Stimulated activated CD4-positive, alpha-beta T cell treated with anti-CD3 and anti-CD28 coated beads, Interleukin-1b, Interleukin-23, amount 100 ng/mL, for 24 hours (primary cell): ENCODE data around the gene TIGAR.

Source experiments
- DNase-seq, 4 experiments: peaks; one replicate each; pipeline ENCODE4 v3.0.0-alpha.2; 2020; ENCODE audit warnings: low read depth in 4 of 4, low spot score in 1 of 4

Gene TIGAR

DNA sequence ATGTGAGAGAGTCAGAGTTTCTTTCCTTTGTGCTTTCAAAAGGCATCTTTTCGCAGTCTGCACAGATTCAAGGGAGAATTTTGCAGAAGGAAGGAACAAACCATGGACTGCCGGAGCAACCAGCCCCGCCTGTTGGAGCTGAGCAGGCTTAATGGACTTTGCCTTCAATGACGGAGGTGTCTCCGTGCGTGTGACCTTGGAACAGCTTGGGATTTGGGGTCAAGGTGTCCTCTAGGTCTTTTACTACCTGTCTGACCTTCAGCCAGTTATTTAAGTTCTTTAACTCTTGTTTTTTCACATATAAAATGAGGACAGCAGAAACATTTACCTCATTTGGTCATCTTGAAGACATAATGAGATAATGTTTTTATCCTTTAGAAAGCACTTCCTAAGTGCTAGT, 54.4 kb downstream of the TIGAR start:
- DNase-seq: no peak

DNA sequence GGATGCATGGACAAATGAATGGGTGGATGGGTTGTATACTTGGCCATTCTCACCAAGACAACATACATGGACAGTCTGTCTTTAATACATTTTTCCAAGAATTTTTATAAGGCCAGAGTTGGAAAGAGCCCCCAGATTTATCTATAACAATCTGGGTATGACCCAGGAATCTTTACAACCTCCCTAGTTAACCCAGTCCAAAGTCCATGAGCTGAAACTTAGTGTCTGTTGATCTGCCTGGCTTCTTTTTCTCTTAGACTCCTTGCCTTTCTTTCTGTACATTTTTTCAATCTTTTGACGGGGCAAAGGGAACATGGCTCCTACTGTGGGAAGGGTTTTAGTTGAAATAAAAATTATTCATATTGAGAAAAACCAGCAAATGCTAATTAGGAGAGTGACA, 57.8 kb downstream of the TIGAR start:
- DNase-seq: no peak

- DNase-seq: no peak
Observed at GRCh38 chr12:4379405-4379804, 58.4 kb downstream of the TIGAR start, which contains the start of gene FGF23. TSS of gene FGF23 (minus strand) at chr12:4379712. CDS start at chr12:4379582, 130 bp downstream.

GRCh38 chr12:4380332-4380731, 59.3 kb downstream of the TIGAR start:
- no peak for DNase-seq

DNA sequence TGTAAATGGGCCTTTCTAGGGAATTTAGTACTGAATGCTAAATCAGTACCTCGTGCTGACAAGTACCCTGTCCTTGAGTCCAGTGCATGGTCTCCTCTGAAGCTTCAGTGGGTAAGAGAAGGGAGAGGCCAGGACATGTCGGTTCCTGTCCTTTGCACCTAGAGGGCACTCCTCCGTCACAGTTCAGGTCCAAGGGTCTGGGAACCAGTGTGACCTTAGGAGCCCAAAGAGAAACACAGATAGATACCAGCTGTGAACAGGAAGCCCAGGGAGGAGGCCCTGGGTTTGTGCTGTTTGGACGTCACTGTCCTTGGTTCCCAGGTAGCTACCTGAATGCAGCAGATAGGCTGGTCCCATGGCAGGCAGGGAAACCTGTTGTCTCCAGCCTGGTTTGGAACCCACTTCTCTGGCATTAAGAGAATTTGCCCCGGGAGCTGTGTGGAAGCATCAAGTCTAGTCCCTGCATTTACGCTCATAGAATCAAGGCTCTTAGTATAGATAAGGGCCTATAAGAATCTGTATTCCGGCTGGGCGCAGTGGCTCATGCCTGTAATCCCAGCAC, 62.4 kb downstream of the TIGAR start:
- DNase-seq: no peak

GRCh38 chr12:4386801-4387200, 65.8 kb downstream of the TIGAR start:
- no peak for DNase-seq

- DNase-seq: no peak
Observed at GRCh38 chr12:4387607-4388006, 66.6 kb downstream of the TIGAR start.

GRCh38 chr12:4388032-4388431, 67.0 kb downstream of the TIGAR start:
- DNase-seq: no peak

GRCh38 chr12:4388662-4389061, 67.6 kb downstream of the TIGAR start:
- no peak for DNase-seq

DNA sequence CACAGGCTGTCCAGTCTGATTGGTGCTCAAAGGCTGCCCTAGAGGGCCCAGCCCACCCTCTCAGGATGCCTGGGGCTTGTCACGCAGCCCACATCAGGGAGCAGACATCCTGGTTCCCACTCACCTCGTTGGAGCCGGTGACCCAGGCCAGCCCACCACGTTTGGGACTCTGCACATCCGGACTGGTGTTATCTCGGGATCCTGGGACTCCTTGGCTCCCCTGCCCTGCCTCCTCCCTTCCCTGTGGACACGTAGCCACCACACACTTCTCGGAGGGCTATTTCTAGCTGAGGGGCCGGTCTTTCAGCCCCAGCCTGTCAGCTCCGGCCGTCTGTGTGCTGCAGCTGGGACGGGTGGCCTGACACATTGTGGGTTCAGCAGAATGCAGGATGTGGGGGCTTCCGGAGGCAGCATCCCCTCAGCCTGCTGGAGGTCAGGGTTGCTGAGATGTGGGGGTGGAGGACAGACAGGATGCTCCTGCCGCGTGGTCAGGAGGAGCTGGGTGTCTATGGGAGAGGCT, 71.3 kb downstream of the TIGAR start:
- no peak for DNase-seq

DNA sequence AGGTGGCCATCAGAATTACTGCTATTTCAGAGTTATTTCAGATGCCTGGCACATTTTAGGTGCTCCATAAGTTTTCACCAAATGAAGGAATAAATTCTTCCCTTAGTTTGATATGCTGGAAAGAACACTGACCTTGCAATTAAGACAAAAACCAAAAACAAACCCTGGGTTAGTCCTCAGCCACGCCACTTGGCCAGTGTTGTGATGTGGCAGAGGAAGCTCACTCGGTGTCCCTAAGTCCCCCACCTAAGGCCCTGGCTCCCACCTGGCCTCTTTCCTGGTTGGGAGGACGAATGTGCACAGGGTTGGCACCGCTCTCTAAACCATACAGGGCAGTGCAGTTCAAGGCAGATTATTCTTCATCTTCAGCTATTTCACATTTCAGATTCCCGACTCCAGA, 72.2 kb downstream of the TIGAR start:
- DNase-seq: no peak

- no peak for DNase-seq
Observed at GRCh38 chr12:4395818-4396217, 74.8 kb downstream of the TIGAR start.

DNA sequence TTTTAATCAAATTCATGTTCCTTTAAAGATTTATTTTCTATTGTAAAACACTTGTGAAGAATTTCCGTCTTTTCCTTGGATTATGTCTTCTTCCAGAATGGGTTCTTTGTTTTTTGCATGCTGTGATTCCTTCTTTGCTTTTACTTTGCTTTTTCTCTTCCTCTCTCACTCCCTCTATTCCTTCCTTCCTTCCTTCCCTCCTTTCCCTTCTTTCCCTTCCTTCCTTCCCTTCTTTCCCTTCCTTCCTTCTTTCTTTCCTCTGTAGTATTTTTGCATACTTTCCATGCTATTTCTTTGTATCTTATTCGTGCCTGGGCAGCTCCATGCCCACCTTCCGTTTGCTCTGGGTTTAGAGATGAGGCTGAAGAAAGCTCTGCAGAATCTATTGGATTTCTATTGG, 80.1 kb downstream of the TIGAR start:
- DNase-seq: no peak

DNA sequence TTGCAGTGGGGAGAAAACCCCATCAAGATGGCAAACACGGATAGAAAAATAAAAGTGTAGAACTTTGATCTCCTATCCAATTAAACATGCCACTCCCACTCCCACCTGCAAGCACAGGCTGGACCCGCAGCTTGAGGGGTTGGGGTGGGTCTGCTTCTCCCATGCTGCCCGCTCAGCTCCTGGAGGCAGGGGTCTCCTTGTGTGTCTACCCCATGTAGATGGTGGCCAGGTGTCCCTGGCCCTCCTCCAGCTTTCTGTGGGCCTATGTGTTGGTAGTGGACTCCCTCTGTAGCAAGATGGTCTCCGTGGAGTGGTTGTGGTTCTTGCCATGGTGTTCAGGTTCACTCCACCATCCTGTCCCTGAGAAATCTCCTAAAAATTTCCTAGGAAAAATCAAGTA, 82.0 kb downstream of the TIGAR start:
- no peak for DNase-seq
